Naive thymus-derived CD4-positive, alpha-beta T cell (primary cell): Measurements from ENCODE around the gene CMIP. TPM values are rescaled to one million over a fixed set of nuclear protein-coding genes. Genes with fewer than 3 reads are reported as not detected.

Experiments
- ATAC-seq: fragments of 150-1000 bp; cut with Tn5 transposase; 2 replicates; pipeline ENCODE4 v1.10.0; 2021; ENCODE audit warnings: mild to moderate bottlenecking, moderate library complexity
- CTCF ChIA-PET: fragments of 350-600 bp; sonication (Branson Sonifier 250); formaldehyde crosslinking; loops from one replicate; lab custom pipeline; 2021; ENCODE audit warnings: antibody characterized with exemption; lab: Charles Lee
- POLR2A ChIA-PET: fragments of 350-600 bp; sonication (Branson Sonifier 250); formaldehyde crosslinking; loops from one replicate; lab custom pipeline; 2021; ENCODE audit warnings: antibody characterized with exemption, inconsistent platforms; lab: Charles Lee
- DNase-seq, 9 donors: peaks; one replicate each; pipeline versions ENCODE4 v3.0.0 to v3.0.0-alpha.2; 2020 to 2022; ENCODE audit warnings: mixed read lengths in 1 of 9
- H3K27ac ChIP-seq: one replicate; pipeline ENCODE4 v1.7.0; 2013; ENCODE audit warnings: mild to moderate bottlenecking, low read depth, low read length, moderate library complexity
- H3K27me3 ChIP-seq, 2 donors: one replicate each; pipeline ENCODE4 v1.7.0; 2013; ENCODE audit warnings: low read length in 2 of 2, mild to moderate bottlenecking in 2 of 2, moderate library complexity in 2 of 2; ENCODE audit not compliant: control insufficient read depth in 2 of 2, insufficient read depth in 2 of 2
- H3K36me3 ChIP-seq, 3 experiments: 1 replicate in 2 of 3; 2 replicates in 1 of 3; pipeline ENCODE4 v1.7.0; 2013; ENCODE audit warnings: low read length in 3 of 3, mild to moderate bottlenecking in 3 of 3, moderate library complexity in 1 of 3; ENCODE audit not compliant: insufficient read depth in 3 of 3, control insufficient read depth in 2 of 3
- H3K4me1 ChIP-seq, 2 donors: one replicate each; pipeline ENCODE4 v1.7.0; 2013; ENCODE audit warnings: low read length in 2 of 2, mild to moderate bottlenecking in 2 of 2, moderate library complexity in 1 of 2; ENCODE audit not compliant: control insufficient read depth in 2 of 2, insufficient read depth in 2 of 2
- H3K4me3 ChIP-seq: 2 replicates; pipeline ENCODE4 v1.7.0; 2013; ENCODE audit warnings: mild to moderate bottlenecking, low read length
- H3K9me3 ChIP-seq, 3 experiments: 1 replicate in 2 of 3; 2 replicates in 1 of 3; pipeline ENCODE4 v1.7.0; 2013; ENCODE audit warnings: low read length in 3 of 3; ENCODE audit not compliant: control insufficient read depth in 2 of 3
- H3K27ac Mint-ChIP-seq, 9 donors: one replicate each; pipeline ENCODE4 v1.8.0; 2020 to 2022; ENCODE audit warnings: mixed read lengths in 9 of 9, mild to moderate bottlenecking in 8 of 9, moderate library complexity in 5 of 9, inconsistent platforms in 2 of 9
- H3K27me3 Mint-ChIP-seq, 5 donors: one replicate each; pipeline ENCODE4 v1.8.0; 2021 to 2022; ENCODE audit warnings: mixed read lengths in 5 of 5, mild to moderate bottlenecking in 1 of 5
- H3K36me3 Mint-ChIP-seq, 5 donors: one replicate each; pipeline ENCODE4 v1.8.0; 2020 to 2022; ENCODE audit warnings: mixed read lengths in 5 of 5, mild to moderate bottlenecking in 3 of 5, inconsistent platforms in 1 of 5
- H3K4me1 Mint-ChIP-seq, 7 donors: one replicate each; pipeline ENCODE4 v1.8.0; 2020 to 2022; ENCODE audit warnings: mixed read lengths in 7 of 7, mild to moderate bottlenecking in 3 of 7, inconsistent platforms in 1 of 7
- H3K4me3 Mint-ChIP-seq, 10 donors: one replicate each; pipeline ENCODE4 v1.8.0; 2020 to 2022; ENCODE audit warnings: mild to moderate bottlenecking in 10 of 10, mixed read lengths in 10 of 10, moderate library complexity in 6 of 10, inconsistent platforms in 2 of 10
- H3K9me3 Mint-ChIP-seq, 11 donors: one replicate each; pipeline ENCODE4 v1.8.0; 2020 to 2022; ENCODE audit warnings: mixed read lengths in 11 of 11, mild to moderate bottlenecking in 4 of 11, inconsistent platforms in 1 of 11, moderate library complexity in 1 of 11
- intact Hi-C, 2 donors: fragments of 100-400 bp; cut with micrococcal nuclease; formaldehyde crosslinking; loops; one replicate each; pipeline ENCODE4 v1.15.1; 2023
- polyA plus RNA-seq, 2 donors: library from polyadenylated mRNA; unstranded; fragments of 300-500 nt; fragmentation: Illumina TruSeq; gene quantifications; one replicate each; pipeline ENCODE4 v1.2.3, GENCODE V29; 2021
- total RNA-seq, 6 experiments: library from RNA in 5 of 6; stranded (reverse) in 5 of 6; gene quantifications; 1 replicate in 5 of 6; 2 replicates in 1 of 6; pipeline ENCODE4 v1.2.3 and lab custom pipeline; 2021 to 2026

The CMIP gene
- total and polyA plus RNA-seq, 7 experiments from 2014 or later: 0.66 to 75.4 (median 34.3) TPM

- peaks cover 8 to 34% of the 10 kb centered on the region in 2 donors for H3K4me1 ChIP-seq
Measured at GRCh38 chr16:81453091-81453728, 8.6 kb downstream of the CMIP start.

DNA sequence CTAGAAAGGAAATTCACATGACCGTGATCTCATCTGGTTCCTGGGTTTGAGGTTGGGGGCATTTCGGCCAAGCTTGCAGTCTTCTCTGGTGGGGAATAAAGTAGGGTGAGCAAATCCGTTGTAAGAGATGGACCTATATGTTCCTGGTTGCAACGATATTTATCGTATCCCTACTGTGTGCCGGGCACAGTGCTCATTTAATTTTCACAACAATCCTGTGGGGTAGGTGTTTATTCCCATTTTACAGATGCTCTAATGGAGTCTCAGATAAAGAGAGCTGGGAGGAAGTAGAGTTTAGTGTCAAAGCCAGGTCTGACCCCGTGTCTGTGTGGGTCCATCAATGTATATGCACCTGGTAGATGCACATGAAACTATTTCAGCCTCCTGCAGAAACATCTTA is 9.4 kb downstream of the CMIP start:
- Mint-ChIP-seq H3K27ac (peak overlapping the region in 4 of 9 donors; percentile 18 to 49 (median 28)), H3K4me3 (no peak overlapping the region), H3K27me3 (no peaks in the 10 kb centered on the region), H3K36me3 (peaks cover 5 to 27% (median 14%) of the 10 kb centered on the region in 5 donors), H3K9me3 (peaks cover 0 to 6% (median 0%) of the 10 kb centered on the region in 11 donors), H3K4me1 (peaks cover 44 to 81% (median 64%) of the 10 kb centered on the region in 7 donors)
- intact Hi-C loops: no loop called here
- H3K4me3 ChIP-seq: no peak overlapping the region
- H3K4me1 ChIP-seq: peaks cover 3 to 28% of the 10 kb centered on the region in 2 donors
- ATAC-seq (no peak), DNase-seq (no peak)
- ChIA-PET CTCF (interaction anchor here (0.5 kb wide), 1 partner anchor 266 kb away, joined by 6 read pairs; no protein-coding TSS in a partner anchor), POLR2A (interaction anchor here (0.9 kb wide), 1 partner anchor 11 kb away, joined by 3 read pairs; no protein-coding TSS in a partner anchor)
- no peak overlapping the region for H3K27ac ChIP-seq
- no peaks in the 10 kb centered on the region for H3K9me3 ChIP-seq
- peaks cover 0 to 19% (median 0%) of the 10 kb centered on the region in 3 experiments for H3K36me3 ChIP-seq
- H3K27me3 ChIP-seq: no peaks in the 10 kb centered on the region

More at GRCh38 chr16:81453091-81453728, 8.6 kb downstream of the CMIP start:
- H3K4me3 Mint-ChIP-seq: peak overlapping the region in 5 of 10 donors; percentile 5 to 82 (median 77)
- Histone ChIP-seq H3K9me3 (no peaks in the 10 kb centered on the region), H3K36me3 (peaks cover 0 to 19% (median 0%) of the 10 kb centered on the region in 3 experiments), H3K27ac (no peak overlapping the region), H3K27me3 (no peaks in the 10 kb centered on the region), H3K4me3 (no peak overlapping the region)
- H3K36me3 Mint-ChIP-seq: peaks cover 0 to 25% (median 7%) of the 10 kb centered on the region in 5 donors
- DNase-seq (no peak), ATAC-seq (no peak)
- ChIA-PET CTCF (no interaction called here), POLR2A (no interaction called here)
- intact Hi-C loops: no loop called here
- H3K27me3 Mint-ChIP-seq: no peaks in the 10 kb centered on the region
- H3K4me1 Mint-ChIP-seq: peaks cover 50 to 84% (median 68%) of the 10 kb centered on the region in 7 donors
- H3K9me3 Mint-ChIP-seq: peaks cover 0 to 6% (median 0%) of the 10 kb centered on the region in 11 donors
- peak overlapping the region in 5 of 9 donors; percentile 47 to 93 (median 84) for H3K27ac Mint-ChIP-seq

DNA sequence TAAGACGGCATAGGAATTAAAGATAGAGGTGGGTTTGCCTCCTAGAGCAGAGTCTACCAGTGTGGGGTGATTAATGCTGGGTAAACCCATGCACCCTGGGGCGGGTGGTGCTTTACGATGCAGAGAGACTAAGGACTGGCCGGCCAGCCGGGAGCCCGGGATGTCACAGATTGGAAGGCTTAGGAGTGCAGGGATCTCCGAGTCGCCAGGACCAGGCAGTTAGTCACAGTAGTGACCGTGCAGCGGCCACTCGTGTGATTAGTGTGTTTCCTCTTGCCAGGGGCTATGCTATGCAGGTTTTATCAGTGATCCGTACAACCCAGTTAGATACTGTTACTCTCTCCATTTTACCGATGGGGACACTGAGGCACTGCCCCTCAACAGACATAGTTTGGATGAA is 10.4 kb downstream of the CMIP start:
- Mint-ChIP-seq H3K27me3 (no peaks in the 10 kb centered on the region), H3K9me3 (peaks cover 0 to 6% (median 0%) of the 10 kb centered on the region in 11 donors), H3K4me1 (peaks cover 42 to 77% (median 57%) of the 10 kb centered on the region in 7 donors), H3K27ac (peak overlapping the region in 6 of 9 donors; percentile 3 to 62 (median 31)), H3K4me3 (no peak overlapping the region), H3K36me3 (peaks cover 5 to 25% (median 14%) of the 10 kb centered on the region in 5 donors)
- ATAC-seq: no peak
- CTCF ChIA-PET: no interaction called here
- H3K4me3 ChIP-seq: no peak overlapping the region
- H3K27me3 ChIP-seq: no peaks in the 10 kb centered on the region
- POLR2A ChIA-PET: no interaction called here
- H3K4me1 ChIP-seq: peaks cover 3 to 18% of the 10 kb centered on the region in 2 donors
- intact Hi-C loops: no loop called here
- H3K27ac ChIP-seq: no peak overlapping the region
- no peak for DNase-seq
- peaks cover 0 to 19% (median 0%) of the 10 kb centered on the region in 3 experiments for H3K36me3 ChIP-seq
- no peaks in the 10 kb centered on the region for H3K9me3 ChIP-seq

DNA sequence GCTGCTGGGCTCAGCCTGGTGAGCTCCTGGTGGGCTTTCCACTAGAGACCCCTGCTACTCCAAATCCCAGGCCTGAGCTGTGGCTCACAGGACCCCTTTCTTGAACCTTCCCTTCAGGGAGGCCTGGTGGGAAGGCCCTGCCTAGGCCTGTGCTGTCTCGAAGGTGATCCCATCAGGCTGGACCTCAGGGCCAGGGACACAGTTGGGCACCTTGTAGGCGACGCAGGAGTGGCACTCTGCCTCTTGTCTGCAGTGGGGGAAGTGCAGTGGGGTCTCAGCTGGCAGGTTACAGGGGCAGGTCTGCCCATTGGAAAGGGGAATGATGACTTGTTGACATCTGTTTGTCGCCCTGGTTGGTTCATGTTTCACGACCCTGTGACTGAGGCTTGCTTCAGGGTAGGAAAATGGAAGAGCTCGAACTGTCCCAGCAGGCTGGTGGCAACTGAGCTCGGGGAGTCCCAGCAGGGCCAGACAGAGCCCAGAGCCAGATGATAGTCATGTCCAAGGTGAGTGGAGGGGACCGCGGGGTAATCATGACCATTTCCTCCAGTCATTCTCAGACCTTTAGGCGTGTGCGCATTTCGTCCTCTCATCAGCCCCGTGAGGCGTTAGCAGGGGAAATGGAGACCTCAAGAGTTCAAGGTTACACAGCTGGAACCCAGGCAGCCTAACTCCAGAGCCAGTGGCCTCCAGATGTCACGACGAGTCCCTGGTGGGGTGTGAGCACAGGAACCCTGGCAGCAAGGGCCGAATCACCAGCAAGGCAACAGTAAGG is 11.3 kb downstream of the CMIP start:
- no peaks in the 10 kb centered on the region for H3K27me3 Mint-ChIP-seq
- H3K4me1 Mint-ChIP-seq: peaks cover 48 to 77% (median 56%) of the 10 kb centered on the region in 7 donors

GRCh38 chr16:81456523-81457325 is 12.1 kb downstream of the CMIP start:
- H3K27ac Mint-ChIP-seq: peak overlapping the region in 5 of 9 donors; percentile 10 to 82 (median 53)
- no peak for DNase-seq
- no peaks in the 10 kb centered on the region for H3K27me3 ChIP-seq
- H3K9me3 Mint-ChIP-seq: no peaks in the 10 kb centered on the region
- H3K4me1 ChIP-seq: peaks cover 3 to 8% of the 10 kb centered on the region in 2 donors
- H3K36me3 Mint-ChIP-seq: peaks cover 5 to 30% (median 23%) of the 10 kb centered on the region in 5 donors
- peak overlapping the region in 1 of 10 donors; percentile 9 for H3K4me3 Mint-ChIP-seq
- no peaks in the 10 kb centered on the region for H3K27me3 Mint-ChIP-seq
- ATAC-seq: no peak
- H3K36me3 ChIP-seq: peaks cover 0 to 19% (median 0%) of the 10 kb centered on the region in 3 experiments
- H3K4me3 ChIP-seq: no peak overlapping the region
- intact Hi-C loops: no loop called here
- H3K27ac ChIP-seq: no peak overlapping the region
- ChIA-PET CTCF (no interaction called here), POLR2A (interaction anchor here (1.0 kb wide), 1 partner anchor 13 kb away, joined by 3 read pairs; no protein-coding TSS in a partner anchor)
- H3K4me1 Mint-ChIP-seq: peaks cover 44 to 77% (median 56%) of the 10 kb centered on the region in 7 donors
- H3K9me3 ChIP-seq: no peaks in the 10 kb centered on the region

More for the DNA sequence above, 11.3 kb downstream of the CMIP start:
- H3K27ac Mint-ChIP-seq: peak overlapping the region in 3 of 9 donors; percentile 28 to 82 (median 54)
- intact Hi-C loops: no loop called here
- Histone ChIP-seq H3K9me3 (no peaks in the 10 kb centered on the region), H3K36me3 (peaks cover 0 to 19% (median 0%) of the 10 kb centered on the region in 3 experiments), H3K4me1 (peaks cover 3 to 14% of the 10 kb centered on the region in 2 donors), H3K4me3 (no peak overlapping the region), H3K27ac (no peak overlapping the region), H3K27me3 (no peaks in the 10 kb centered on the region)
- no peak for DNase-seq
- H3K36me3 Mint-ChIP-seq: peaks cover 5 to 32% (median 19%) of the 10 kb centered on the region in 5 donors
- ChIA-PET CTCF (no interaction called here), POLR2A (interaction anchor here (1.0 kb wide), 1 partner anchor 13 kb away, joined by 3 read pairs; no protein-coding TSS in a partner anchor)
- no peak overlapping the region for H3K4me3 Mint-ChIP-seq
- no peak for ATAC-seq
- H3K9me3 Mint-ChIP-seq: peaks cover 0 to 4% (median 0%) of the 10 kb centered on the region in 11 donors
